Ovary (tissue), 9 donors: ENCODE results near the gene SRPK1. TPM values are rescaled to one million over a fixed set of nuclear protein-coding genes. Genes with fewer than 3 reads are reported as not detected.

Source experiments
- DNase-seq, 5 donors: peaks; one replicate each; pipeline ENCODE4 v3.0.0-alpha.2; 2019 to 2020
- H3K27ac ChIP-seq, 2 donors: fragments of 200-600 bp; one replicate each; pipeline versions ENCODE4 v1.5.1 to v1.8.0; 2019 to 2022
- H3K27me3 ChIP-seq: fragments of 200-600 bp; one replicate; pipeline ENCODE4 v1.8.0; 2022
- H3K36me3 ChIP-seq: fragments of 200-600 bp; sonication (generic); one replicate; pipeline ENCODE4 v1.5.1; 2019
- H3K4me1 ChIP-seq: one replicate; pipeline ENCODE4 v1.8.1; 2013; ENCODE audit warnings: mild to moderate bottlenecking, moderate library complexity; ENCODE audit not compliant: insufficient read depth
- H3K4me3 ChIP-seq: fragments of 200-600 bp; sonication (generic); one replicate; pipeline ENCODE4 v1.5.1; 2017
- H3K9me3 ChIP-seq, 2 donors: fragments of 200-600 bp in 1 of 2; sonication (generic) in 1 of 2; one replicate each; pipeline versions ENCODE4 v1.5.1 to v1.8.1; 2013 to 2019; ENCODE audit warnings: mild to moderate bottlenecking in 1 of 2, moderate library complexity in 1 of 2
- EP300 ChIP-seq: sonication (generic); formaldehyde crosslinking; IDR thresholded peaks from one replicate; pipeline ENCODE4 v1.6.1; 2017; ENCODE audit warnings: antibody characterized with exemption
- POLR2A ChIP-seq: fragments of 450-650 bp; IDR thresholded peaks from one replicate; pipeline ENCODE4 v1.6.1; 2017; ENCODE audit warnings: antibody characterized with exemption, mild to moderate bottlenecking, moderate library complexity
- WGBS, 3 donors: extraction: QIAGEN DNeasy Blood & Tissue Kit in 1 of 3; methylation state at CpG; one replicate each; pipeline versions ENCODE4 v1.1.5 to v1.1.7; 2013 to 2017; 5-methylcytosine and 5-hydroxymethylcytosine counted together
- intact Hi-C, 4 donors: fragments of 100-400 bp; cut with DNase I; formaldehyde crosslinking; loops; one replicate each; pipeline versions ENCODE4 v1.11.0 to v1.15.1; 2022 to 2023
- polyA plus RNA-seq, 2 donors: library from polyadenylated mRNA; stranded (reverse); fragments of 200-250 nt in 1 of 2; fragments of 350-450 nt in 1 of 2; fragmentation: Illumina TruSeq in 1 of 2; extraction: RNeasy Lipid Tissue Mini Kit (QIAGEN cat#74804) in 1 of 2; gene quantifications; one replicate each; pipeline ENCODE4 v1.2.3, GENCODE V29; 2013 to 2014
- total RNA-seq, 7 donors: library from RNA; depleted of rRNA in 2 of 7; stranded (reverse); fragments of >200 nt in 2 of 7; fragmentation: NEBNext Ultra II Directional in 3 of 7; extraction: Animal tissue kit (Norgen Biotek cat#: 25700) in 3 of 7; gene quantifications; one replicate each; pipeline versions ENCODE4 v1.1.0 to v1.2.4, GENCODE V29; 2016 to 2023
- TF ChIP-seq, protein P1 (sequence below), 3 donors: fragments of 450-650 bp in 2 of 3; fragments of 200-600 bp in 1 of 3; IDR thresholded peaks; one replicate each; pipeline versions ENCODE4 v1.5.1 to v1.8.0; 2016 to 2022; ENCODE audit warnings: antibody characterized with exemption in 3 of 3, mild to moderate bottlenecking in 1 of 3
- donor health status: DM: no; HTN: no; CAD: no; lungs with moderate emphysema.
- donor health status: DM: no; HTN: no; CAD: no.
- donor health status: Bipolar disorder and iron deficiency.
- donor health status: DM: yes; HTN: yes; CAD: no.
- donor health status: DM: no; HTN: no; CAD: no.
- donor health status: DM: yes; HTN: yes; CAD: no.

The SRPK1 gene
- total and polyA plus RNA-seq, 9 donors: 7.3 to 28.4 (median 23.3) TPM

DNA sequence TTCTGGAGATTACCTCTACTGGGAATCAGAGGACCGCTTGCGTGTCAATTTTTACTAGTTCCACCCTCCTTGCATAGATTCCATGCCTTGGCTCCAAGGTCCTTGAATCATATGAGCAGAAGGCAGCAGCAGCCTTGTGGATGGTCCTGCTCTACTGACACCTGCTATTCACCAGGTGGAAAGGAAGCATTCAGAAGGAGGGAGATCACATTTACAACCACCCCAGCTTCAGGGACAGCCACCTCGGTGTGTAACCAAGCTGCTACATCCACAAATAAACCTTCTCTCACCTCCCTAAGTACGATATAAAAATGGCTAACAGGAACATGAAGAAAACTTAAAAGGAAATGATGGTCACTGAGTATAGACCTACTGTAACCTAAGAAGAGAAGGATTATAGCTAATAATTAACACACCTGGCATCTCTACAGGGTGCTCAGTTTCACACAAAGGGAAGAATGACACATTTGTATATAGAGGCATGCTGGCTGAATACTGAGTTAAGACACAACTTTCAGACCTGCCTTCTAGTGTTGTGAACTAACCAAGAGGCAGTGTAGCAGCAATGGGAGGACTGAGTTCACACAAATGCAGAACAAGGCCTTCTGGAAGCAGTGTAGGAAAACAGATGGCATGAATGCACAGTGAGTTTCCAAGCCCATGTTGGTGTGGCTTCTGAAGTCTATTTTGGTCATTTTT lies 46.3 kb upstream of the SRPK1 start:
- 80 to 83% (median 81%) methylated on average over 4 of the region's 4 CpGs for WGBS, 3 donors
- intact Hi-C loops: no loop called here
- Histone ChIP-seq H3K4me1 (no peaks in the 10 kb centered on the region), H3K27ac (no peak overlapping the region), H3K9me3 (no peaks in the 10 kb centered on the region), H3K4me3 (no peak overlapping the region), H3K27me3 (no peaks in the 10 kb centered on the region), H3K36me3 (no peaks in the 10 kb centered on the region)
- TF ChIP-seq, protein P1, sequence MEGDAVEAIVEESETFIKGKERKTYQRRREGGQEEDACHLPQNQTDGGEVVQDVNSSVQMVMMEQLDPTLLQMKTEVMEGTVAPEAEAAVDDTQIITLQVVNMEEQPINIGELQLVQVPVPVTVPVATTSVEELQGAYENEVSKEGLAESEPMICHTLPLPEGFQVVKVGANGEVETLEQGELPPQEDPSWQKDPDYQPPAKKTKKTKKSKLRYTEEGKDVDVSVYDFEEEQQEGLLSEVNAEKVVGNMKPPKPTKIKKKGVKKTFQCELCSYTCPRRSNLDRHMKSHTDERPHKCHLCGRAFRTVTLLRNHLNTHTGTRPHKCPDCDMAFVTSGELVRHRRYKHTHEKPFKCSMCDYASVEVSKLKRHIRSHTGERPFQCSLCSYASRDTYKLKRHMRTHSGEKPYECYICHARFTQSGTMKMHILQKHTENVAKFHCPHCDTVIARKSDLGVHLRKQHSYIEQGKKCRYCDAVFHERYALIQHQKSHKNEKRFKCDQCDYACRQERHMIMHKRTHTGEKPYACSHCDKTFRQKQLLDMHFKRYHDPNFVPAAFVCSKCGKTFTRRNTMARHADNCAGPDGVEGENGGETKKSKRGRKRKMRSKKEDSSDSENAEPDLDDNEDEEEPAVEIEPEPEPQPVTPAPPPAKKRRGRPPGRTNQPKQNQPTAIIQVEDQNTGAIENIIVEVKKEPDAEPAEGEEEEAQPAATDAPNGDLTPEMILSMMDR (IDR thresholded peaks at IDR 0.05): no peak
- TF ChIP-seq EP300 (no peak), POLR2A (no peak)
- DNase-seq: no peak

DNA sequence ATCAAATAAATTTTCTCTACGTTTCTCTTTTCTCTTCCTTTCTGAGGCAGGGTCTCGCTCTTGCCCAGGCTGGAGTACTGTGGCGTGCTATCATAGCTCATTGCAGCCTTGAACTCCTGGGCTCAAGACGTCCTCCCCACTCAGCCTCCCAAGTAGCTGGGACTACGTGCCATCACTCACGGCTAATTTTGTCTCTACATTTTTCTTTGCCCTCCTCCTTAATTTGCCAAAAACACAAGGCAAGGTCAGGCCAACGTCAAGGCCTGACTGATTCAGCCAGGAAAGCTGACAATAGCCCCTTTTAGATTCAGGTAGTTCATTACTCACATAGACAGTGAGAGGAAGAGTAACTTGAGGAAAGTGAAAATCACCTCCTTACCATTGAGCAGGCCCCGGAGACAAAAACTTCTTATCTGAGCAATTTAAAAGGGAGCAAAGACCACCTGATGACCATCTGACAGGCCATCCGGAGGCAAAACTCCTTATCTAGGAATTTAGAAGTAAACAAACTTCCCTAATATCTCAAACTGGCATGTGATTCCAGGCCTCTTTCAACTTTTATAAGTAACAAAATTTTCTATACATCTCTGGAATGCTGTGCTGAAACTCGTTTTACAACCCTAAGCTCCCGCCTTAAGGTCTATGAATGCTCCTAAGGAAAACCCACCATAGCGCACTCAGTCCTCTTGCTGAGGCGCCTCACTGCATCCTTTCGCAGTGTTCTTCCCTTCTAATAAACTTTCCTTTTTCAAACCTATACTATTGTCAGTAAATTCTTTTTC lies 42.1 kb upstream of the SRPK1 start:
- intact Hi-C loops: no loop called here
- DNase-seq: no peak
- Histone ChIP-seq H3K4me3 (no peak overlapping the region), H3K4me1 (no peaks in the 10 kb centered on the region), H3K9me3 (no peaks in the 10 kb centered on the region), H3K27me3 (no peaks in the 10 kb centered on the region), H3K36me3 (no peaks in the 10 kb centered on the region), H3K27ac (no peak overlapping the region)
- no peak for TF ChIP-seq EP300
- TF ChIP-seq, protein P1 (IDR thresholded peaks at IDR 0.05): no peak
- no peak for TF ChIP-seq POLR2A
- WGBS, 3 donors: 60 to 69% (median 68%) methylated on average over 14 of the region's 14 CpGs

DNA sequence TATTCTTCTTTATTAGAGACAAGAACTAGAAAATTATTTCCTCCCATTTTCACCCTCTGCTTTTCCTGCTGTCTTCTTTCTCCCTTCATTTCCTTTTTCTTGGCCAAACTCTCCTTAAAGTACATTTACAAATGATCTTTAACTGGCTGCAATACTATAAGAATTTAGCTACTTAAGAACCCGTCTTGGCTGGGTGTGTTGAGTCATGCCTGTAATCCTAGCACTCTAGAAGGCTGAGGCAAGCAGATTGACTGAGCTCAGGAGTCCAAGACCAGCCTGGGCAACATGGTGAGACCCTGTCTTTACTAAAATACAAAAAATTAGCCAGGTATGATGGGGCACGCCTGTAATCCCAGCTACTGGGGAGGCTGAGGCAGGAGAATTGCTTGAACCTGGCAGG lies 39.3 kb upstream of the SRPK1 start:
- intact Hi-C loops: no loop called here
- Histone ChIP-seq H3K36me3 (no peaks in the 10 kb centered on the region), H3K4me3 (no peak overlapping the region), H3K9me3 (no peaks in the 10 kb centered on the region), H3K27me3 (no peaks in the 10 kb centered on the region), H3K27ac (no peak overlapping the region), H3K4me1 (no peaks in the 10 kb centered on the region)
- WGBS, 3 donors: 75 to 92% (median 92%) methylated on average over 2 of the region's 2 CpGs
- DNase-seq: no peak
- no peak for TF ChIP-seq EP300
- TF ChIP-seq, protein P1 (IDR thresholded peaks at IDR 0.05): no peak
- TF ChIP-seq POLR2A: no peak

DNA sequence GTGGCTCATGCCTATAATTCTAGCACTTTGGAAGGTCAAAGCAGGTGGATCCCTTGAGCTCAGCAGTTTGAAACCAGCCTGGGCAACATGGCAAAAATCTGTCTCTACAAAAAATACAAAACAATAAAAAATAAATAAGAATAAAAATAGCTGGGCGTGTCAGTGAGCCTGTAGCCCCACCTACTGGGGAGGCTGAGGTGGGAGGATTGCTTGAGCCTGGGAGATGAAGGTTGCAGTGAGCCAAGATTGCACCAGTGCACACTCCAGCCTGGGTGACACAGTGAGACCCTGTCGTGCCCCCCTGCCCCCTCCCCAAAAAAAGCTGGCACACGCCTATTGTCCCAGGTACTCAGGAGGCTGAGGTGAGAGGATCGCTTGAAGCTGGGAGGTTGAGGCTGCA lies 35.1 kb upstream of the SRPK1 start:
- no peaks in the 10 kb centered on the region for H3K27me3 ChIP-seq
- DNase-seq: no peak
- 81 to 86% (median 83%) methylated on average over 4 of the region's 4 CpGs for WGBS, 3 donors
- H3K36me3 ChIP-seq: no peaks in the 10 kb centered on the region
- TF ChIP-seq, protein P1 (IDR thresholded peaks at IDR 0.05): no peak
- TF ChIP-seq EP300 (no peak), POLR2A (no peak)
- no peaks in the 10 kb centered on the region for H3K4me1 ChIP-seq
- intact Hi-C loops: no loop called here
- no peak overlapping the region for H3K4me3 ChIP-seq
- no peak overlapping the region for H3K27ac ChIP-seq
- H3K9me3 ChIP-seq: no peaks in the 10 kb centered on the region
